Osteocyte (in vitro differentiated cells): ENCODE measurements around the gene E4F1. TPM values are rescaled to one million over a fixed set of nuclear protein-coding genes. Genes with fewer than 3 reads are reported as not detected.

Source experiments
- DNase-seq: peaks from one replicate; pipeline ENCODE4 v3.0.0; 2021; ENCODE audit warnings: mixed read lengths; ENCODE audit not compliant: unreplicated experiment; ENCODE audit errors: extremely low spot score
- H3K27ac Mint-ChIP-seq: one replicate; pipeline ENCODE4 v1.8.0; 2021; ENCODE audit warnings: mild to moderate bottlenecking, mixed read lengths; ENCODE audit not compliant: unreplicated experiment
- H3K27me3 Mint-ChIP-seq: one replicate; pipeline ENCODE4 v1.8.0; 2021; ENCODE audit warnings: mixed read lengths; ENCODE audit not compliant: unreplicated experiment
- H3K36me3 Mint-ChIP-seq: one replicate; pipeline ENCODE4 v1.8.0; 2021; ENCODE audit warnings: mixed read lengths; ENCODE audit not compliant: unreplicated experiment
- H3K4me1 Mint-ChIP-seq: one replicate; pipeline ENCODE4 v1.8.0; 2021; ENCODE audit warnings: mixed read lengths; ENCODE audit not compliant: unreplicated experiment
- H3K4me3 Mint-ChIP-seq: one replicate; pipeline ENCODE4 v1.8.0; 2021; ENCODE audit warnings: mild to moderate bottlenecking, moderate library complexity, mixed read lengths; ENCODE audit not compliant: unreplicated experiment
- H3K9me3 Mint-ChIP-seq: one replicate; pipeline ENCODE4 v1.8.0; 2021; ENCODE audit warnings: mixed read lengths; ENCODE audit not compliant: unreplicated experiment
- CTCF ChIP-seq: fragments of 200-600 bp; sonication (generic); IDR thresholded peaks from 2 replicates; pipeline ENCODE4 v1.5.0; 2021; ENCODE audit warnings: antibody characterized with exemption, mild to moderate bottlenecking, moderate library complexity
- total RNA-seq: library from RNA; stranded (reverse); gene quantifications from 2 replicates; pipeline ENCODE4 v1.2.1, GENCODE V29; 2021

E4F1 gene
- total RNA-seq, 1 donor from 2014 or later = 26.9 TPM

GRCh38 chr16:2233046-2233775 lies 9.8 kb downstream of the E4F1 start:
- no peak for DNase-seq
- H3K4me3 Mint-ChIP-seq = no peak overlapping the region
- no peaks in the 10 kb centered on the region for H3K27me3 Mint-ChIP-seq
- no peak overlapping the region for H3K27ac Mint-ChIP-seq
- H3K9me3 Mint-ChIP-seq = no peaks in the 10 kb centered on the region
- H3K4me1 Mint-ChIP-seq = peaks cover 2% of the 10 kb centered on the region
- no peak for TF ChIP-seq CTCF
- H3K36me3 Mint-ChIP-seq = peaks cover 9% of the 10 kb centered on the region

GRCh38 chr16:2233872-2234812 lies 10.8 kb downstream of the E4F1 start:
- DNase-seq = no peak
- Mint-ChIP-seq H3K4me1 (peaks cover 2% of the 10 kb centered on the region), H3K36me3 (peaks cover 9% of the 10 kb centered on the region), H3K27me3 (no peaks in the 10 kb centered on the region), H3K4me3 (no peak overlapping the region), H3K9me3 (no peaks in the 10 kb centered on the region), H3K27ac (no peak overlapping the region)
- TF ChIP-seq CTCF = no peak

- no peaks in the 10 kb centered on the region for H3K27me3 Mint-ChIP-seq
- H3K4me1 Mint-ChIP-seq = peaks cover 2% of the 10 kb centered on the region
- no peak overlapping the region for H3K27ac Mint-ChIP-seq
- H3K4me3 Mint-ChIP-seq = no peak overlapping the region
- TF ChIP-seq CTCF = no peak
- DNase-seq = no peak
- no peaks in the 10 kb centered on the region for H3K9me3 Mint-ChIP-seq
- H3K36me3 Mint-ChIP-seq = peaks cover 6% of the 10 kb centered on the region
These were observed 11.4 kb downstream of the E4F1 start for GRCh38 chr16:2234813-2235170.

GRCh38 chr16:2235234-2235651 lies 11.9 kb downstream of the E4F1 start:
- peaks cover 2% of the 10 kb centered on the region for H3K4me1 Mint-ChIP-seq
- H3K4me3 Mint-ChIP-seq = no peak overlapping the region
- H3K27me3 Mint-ChIP-seq = no peaks in the 10 kb centered on the region
- H3K36me3 Mint-ChIP-seq = peaks cover 3% of the 10 kb centered on the region
- DNase-seq = no peak
- no peaks in the 10 kb centered on the region for H3K9me3 Mint-ChIP-seq
- no peak overlapping the region for H3K27ac Mint-ChIP-seq
- TF ChIP-seq CTCF = no peak
